ENCODE results near the gene ENPP6.
"Not testable (repeated sequence)": the region's sequence is repeated elsewhere in the genome, so short reads cannot be mapped to it uniquely, and the experiment has no call there.

Gene ENPP6

DNA sequence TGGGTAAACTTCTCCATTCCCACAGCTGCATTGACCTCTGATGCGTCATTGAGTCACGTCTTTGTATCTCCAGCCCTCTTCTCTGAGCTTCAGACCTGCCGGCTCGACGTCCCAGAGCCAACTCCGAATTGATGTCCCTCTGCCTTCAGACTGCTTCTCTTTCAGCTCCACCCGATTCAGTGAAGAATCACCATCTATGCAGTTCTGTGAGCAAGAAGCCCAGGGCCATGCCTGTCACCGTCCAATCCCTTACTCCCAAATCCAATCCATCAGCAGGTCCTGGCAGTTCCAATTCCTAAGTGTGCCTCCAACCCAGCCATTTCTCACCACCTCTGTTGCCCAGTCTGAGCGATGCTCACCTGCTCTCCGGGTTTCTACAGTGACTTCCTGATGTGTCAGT lies 70.7 kb downstream of the ENPP6 start:
- DNase-seq: no peak

DNA sequence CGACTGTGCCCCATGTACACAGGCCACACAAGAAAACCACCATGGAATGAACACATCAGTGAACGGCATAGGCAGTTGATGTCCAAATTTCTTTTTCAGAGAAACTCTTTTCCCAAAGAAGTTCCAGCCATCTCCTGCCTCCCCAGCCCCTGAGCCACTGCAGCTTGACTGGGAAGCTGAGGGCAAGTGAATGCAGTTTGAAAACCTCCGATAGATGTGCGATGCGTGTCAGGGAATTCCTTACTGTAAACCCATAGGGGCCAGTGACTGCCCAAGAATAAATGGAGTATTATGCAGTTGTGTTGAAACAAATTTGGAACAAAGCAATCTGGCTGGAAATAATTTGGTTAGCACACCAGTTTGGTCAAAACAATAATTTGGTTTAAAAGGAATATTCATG lies 72.1 kb downstream of the ENPP6 start:
- no peak for DNase-seq

DNA sequence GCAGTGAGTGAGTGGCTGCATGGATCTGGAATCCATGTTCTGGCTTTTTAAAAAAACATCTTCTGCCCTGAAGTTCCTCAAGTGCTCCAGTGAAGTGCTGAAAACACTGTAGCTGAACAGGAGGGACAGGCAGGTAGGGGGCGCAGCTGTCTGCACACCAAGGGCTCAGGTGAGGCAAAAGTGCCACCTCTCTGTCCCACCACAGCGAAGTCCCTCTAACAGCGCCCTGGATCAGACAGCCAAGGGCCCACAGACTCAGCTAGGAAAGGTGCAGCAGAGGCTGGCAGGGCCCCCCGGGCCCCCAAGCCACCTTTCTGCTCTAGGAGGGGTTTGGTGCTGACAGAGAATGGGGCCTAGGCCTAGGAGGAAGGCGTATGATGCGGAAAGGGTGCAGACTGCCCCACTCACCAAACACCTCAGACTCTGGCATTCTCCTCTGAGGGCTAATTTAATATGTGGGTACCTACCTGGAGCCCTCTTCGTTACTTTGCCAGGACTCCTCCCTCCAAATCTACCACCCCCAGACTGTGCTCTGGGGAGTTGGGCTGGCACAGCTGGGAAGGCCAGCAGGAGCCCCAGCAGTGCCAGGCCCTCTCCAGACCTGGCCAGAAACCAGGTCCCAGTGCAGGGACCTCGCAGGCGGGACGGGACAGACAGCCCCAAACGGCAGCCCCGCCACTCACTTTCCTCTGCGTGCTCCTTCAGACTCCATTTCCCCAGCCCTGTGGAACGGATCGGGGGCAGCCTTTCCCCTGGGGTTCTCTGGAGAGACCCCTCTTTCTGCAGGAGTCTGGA lies 73.7 kb downstream of the ENPP6 start:
- DNase-seq: no peak

DNA sequence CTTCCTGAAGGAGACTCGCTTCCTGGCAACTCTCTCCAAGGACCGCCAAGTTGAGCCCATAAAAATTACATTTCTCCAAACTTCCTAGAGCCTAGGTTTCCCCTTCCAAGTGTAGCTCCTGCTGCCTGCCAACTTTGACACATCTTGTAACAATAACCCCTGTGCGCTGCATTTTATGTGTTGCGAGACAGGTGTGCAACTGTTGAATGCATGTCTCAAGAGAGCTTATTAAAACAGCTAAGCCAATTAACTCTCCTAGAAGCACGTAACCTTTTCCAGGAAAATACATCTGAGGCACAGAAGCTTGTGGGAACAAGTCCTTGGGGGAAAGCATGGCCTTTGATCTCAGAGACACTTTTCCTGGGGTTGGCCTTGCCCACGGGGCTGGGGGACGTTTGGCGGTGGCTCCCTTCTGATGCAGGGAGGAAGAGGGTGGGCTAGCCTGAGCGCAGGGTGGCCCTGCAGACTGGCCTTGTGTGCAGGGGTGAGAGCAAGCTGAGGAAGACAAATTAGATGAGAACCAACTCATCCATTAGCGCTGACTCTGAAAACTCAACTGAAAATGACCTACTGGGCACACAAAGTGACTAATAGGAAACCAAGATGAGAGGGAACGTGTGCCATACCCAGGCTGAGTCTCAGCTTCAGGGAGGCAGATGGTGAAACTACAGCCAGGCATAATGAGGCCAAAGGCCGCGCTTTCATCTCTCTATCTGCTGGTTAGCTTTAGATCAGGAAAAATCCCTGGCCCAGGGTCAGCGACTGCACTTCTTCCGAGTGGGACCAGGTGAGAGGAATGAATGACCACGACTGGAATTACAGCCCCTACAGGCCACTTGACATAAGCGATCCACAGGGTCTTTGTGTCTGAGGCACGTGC lies 75.3 kb downstream of the ENPP6 start:
- no peak for DNase-seq

DNA sequence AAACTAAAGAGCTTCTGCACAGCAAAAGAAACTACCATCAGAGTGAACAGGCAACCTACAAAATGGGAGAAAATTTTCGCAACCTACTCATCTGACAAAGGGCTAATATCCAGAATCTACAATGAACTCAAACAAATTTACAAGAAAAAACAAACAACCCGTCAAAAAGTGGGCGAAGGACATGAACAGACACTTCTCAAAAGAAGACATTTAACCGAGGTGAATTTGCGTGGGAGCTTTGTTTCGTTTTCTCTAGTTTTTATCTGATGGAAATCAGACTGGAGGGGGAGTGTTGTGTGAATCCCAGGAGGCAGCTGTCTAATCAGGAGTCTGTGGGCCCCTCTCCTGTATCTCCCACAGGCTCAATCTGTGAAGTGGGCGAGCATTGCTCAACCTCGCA lies 76.8 kb downstream of the ENPP6 start:
- not testable (repeated sequence) for DNase-seq

DNA sequence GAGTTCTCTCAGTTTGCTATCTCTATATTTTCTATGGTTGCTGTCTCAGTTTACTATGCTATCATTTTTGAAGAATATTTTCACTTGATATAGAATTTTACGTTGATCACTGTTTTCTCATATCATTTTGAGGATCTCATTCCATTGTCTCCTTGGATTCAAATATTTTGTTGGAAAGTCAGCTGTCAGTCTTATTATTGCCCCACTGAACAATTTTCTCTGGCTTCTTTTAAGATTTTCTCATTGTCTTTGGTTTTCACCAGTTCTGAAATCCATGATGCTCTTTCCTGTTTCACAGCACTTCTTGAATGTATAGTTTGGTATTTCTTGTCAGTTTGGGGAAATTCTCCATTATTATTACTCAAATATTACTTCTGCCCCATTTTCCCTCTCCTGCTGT lies 81.1 kb downstream of the ENPP6 start:
- no peak for DNase-seq

DNA sequence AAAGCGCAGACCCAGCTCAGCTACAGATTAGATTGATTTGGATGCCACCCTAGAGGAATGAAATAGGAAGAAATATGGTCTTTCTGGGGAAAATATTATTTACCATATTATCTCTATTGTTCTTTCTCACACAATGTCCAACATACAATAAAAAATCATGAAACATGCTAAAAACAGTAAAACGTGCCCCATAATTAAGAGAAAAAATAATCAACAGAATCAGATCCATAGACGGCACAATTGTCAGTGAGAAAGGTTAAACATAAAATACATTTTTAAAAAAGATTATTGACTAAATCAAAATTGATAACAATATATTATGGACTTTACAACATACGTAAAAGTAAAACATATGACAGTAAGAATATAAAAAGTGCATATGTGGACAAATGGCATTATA lies 90.9 kb downstream of the ENPP6 start:
- DNase-seq: no peak

DNA sequence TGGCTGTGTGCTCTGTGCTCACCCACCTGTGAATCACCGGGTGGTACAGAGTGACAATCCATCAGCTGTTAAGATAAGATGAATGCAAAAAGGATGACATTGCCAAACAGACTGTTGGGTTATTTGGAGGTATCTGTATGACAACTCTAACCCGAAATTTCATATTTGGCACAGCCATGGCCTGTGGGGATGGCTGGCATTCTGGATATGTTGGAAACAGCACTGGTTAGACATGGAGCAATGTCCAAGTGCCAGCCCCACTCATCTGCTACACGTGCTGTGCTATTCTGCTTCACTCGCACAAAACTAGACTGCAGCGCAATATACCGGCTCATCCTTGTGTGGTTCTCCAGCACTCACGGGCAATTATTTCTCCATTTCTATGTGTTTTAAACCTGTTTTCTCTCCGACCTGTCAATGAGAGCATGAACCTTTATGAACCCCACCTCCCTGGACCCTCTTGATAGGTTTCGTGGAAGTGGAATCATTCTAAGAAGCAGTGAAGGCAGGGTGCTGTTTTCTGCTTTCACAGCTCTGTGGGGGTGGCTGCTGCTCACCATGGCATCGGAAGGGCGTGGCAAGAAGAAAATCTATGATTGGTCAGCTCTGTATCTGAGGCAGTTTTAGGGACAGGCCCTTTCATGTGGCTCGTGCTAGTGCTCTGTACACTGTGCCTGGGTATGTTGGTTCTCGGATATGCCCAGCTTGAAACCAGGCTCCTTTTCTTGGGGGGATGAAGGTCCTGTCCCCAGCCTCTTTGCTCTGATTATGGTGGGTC lies 94.9 kb downstream of the ENPP6 start:
- no peak for DNase-seq

DNA sequence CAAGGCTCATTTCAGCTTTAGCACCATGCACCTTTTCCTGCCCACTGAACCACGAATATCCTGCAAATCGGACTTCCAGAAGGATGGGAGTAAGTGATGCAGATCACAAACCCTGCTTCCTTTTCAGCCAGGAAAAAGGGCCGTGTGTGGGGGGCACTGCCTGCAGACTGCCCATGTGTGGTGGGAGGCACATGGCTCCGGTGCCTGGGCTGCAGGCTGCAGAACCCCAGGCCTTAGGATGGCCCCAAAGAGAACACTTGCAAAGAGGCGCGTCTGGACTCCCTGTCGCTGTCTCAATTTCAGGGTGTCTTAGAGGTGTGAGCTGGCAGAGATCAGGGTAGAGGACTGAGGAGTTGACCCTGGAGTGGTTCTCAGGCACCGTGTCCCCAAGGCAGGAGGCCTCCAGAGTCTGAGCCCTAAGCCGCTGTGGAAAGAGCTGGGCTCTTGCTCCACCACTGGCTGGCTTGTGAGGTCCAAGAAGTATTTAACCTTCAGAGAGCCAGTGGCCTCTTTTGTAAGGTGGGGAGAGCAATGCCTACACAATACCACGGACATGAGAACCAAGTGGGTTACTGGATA lies 97.0 kb downstream of the ENPP6 start:
- DNase-seq: no peak

DNA sequence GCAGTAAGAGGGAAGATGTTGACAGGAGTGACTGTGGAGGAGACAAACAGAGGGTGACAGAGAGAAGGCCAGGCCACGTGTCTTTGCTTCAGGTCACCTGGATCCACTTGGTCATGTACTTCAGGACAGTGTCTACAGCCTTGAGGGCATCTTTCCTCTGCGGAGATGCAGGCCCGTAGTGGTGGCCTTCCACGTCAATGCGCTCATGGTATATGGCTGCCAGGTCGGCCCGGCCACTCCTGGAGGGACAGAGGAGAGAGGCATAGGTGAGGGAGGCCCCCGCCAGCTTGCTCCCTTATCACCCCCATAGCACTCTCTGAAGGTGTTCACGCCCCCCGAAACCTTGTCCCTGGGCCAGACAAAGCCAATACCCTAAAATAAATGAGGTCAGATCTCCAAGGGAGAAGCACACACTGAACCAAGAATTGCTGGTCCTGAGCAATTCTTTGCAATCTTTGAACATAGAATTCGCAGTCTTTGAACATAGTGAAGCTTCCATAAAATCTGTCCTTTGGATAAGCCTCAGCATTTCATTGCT lies 99.9 kb downstream of the ENPP6 start:
- no peak for DNase-seq

DNA sequence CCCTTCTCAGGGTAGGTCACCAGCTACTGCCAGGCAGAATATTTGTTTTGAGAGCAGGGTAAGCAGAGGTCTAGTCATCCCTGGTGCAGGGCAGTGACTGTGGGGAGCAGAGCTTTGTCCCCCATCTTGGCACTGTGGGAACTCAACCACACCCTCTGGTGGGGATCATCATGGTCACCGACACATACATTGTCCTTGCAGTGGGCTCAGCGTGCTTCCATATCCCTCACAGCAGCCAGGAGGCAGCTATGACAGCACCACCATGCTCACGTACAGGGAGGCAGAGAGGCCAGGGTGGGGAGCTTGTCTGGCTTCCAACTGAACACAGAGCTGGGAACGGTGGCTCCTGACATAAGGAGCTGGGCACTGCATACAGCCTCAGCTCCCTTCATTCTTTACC lies 102.3 kb downstream of the ENPP6 start:
- no peak for DNase-seq

DNA sequence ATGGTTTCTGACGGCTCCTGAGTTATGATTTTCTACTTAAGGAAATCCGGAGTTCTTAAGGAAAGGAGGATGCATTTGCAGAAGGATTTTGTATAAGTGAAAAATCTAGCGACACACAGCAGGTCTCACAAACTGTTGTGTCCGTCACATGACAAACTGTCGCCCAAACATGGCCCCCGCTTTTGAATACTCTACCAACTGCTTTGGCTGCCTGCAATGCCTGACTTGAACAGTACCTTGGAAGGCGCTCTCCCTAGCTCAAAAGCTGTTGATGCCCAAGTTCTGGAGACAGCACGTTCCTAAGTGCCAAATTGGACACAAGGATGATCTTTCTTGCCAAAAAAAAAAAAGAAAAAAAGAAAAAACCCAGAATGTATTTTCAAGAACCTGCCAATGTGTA lies 103.2 kb downstream of the ENPP6 start:
- no peak for DNase-seq

DNA sequence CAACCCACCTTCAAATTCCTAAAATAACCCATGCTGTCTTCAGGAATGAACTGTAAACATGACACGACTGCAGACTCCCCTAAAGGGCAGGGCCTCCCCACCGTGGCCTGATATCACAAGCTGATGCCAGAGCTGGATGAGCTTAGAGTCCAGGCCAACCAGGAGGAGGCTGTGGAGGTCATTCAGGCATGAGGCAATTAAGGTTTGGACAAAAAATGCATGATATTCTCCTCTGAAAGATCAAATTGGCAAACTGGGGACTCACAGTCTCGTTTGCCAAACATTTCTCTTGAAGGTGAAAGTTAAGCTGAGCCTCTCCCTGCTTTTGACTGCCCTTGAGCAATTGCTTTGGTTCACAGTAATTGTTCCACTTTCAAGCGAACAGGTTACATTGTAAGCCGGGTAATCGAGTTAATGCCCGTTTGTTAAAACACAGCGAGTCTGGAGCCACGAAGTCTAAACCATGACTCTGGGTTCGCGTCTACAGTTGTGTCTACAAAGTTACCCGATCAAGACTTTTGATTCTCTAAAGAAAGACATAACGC lies 105.6 kb downstream of the ENPP6 start:
- DNase-seq: no peak

DNA sequence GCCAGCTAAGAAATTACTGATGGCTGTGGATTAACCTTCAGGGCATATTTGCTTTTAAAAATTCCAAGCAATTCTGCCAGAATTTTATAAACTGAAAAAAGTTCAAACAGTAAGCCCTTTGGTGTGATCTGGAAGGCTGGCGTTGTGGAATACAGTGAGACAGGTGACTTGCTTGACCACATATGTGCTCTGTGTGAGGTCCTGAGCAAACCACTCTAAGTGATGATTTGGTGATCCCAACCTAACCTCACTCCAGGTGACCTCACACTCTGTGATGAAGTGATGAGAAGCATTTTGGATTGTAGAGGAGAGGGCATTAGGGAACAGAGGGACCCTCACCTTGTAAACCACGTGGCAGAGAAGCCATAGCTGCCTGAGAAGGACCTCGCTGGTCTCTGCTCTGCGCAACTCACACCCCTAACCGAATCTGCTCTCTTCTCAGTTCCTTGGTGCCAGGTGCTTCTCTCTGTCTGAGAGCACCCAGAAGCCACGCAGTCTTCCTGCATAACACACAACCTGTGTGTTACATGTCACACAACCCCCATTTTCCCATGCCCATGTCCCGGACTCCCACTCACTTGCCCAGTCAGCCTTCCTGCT lies 106.3 kb downstream of the ENPP6 start:
- DNase-seq: no peak

DNA sequence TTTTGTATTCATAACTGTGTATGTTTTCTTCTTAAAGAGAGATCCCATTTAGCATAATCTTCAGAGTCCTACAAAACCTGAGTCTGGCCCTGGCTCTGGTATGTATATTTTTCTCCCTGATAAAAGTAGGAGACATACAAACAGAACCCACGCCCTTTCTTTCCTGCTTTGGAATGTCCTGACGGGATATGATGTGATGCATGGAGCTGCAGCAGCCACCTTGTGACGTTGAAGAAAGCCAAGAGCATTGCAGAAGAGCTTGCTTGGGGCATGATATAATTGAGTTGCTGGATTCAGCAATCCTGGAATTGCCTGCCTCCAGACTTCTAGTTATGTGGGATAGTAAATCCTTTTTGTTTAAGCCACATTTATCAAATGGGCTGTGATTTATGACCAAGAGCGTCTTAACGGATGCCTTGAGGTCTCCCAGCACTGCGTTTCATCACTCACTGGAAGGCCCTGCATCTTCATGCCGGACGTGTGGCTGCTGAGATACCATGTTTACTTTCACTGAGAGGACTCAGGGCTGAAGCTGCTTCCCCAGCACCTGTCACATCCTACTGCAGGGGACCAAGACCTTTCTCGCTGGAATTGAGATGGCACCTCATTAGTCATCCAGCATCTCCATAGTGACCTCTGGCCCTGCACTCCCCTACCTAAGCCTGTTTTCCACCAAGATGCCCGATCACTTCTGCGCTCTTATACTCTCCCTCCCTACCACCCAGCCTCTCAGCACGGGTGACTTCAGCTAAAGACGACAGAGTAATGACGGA lies 107.0 kb downstream of the ENPP6 start:
- DNase-seq: no peak

DNA sequence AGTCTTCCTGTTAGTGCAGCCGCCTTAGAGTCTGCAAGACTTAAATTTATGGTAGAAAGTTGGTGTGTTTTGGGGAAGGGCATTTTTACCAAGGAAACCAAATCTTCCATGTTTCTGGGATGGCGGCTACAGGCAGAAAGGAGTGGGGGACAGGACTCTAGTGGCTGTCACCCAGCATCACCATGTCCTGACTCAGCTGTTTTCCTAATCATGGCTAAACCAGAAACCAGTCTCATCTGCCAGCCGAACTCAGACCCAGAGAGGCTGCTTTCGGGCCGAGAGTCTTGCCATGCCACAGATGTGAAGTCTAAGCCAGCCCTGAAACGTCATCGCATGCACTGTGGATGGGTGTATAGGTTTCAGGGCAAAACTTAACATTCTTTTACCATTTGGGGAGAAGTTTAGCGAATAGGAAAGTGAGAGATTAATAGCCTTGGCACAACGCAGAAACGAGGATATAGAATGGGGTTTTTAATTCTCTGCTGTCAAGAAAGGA lies 109.6 kb downstream of the ENPP6 start:
- DNase-seq: no peak

DNA sequence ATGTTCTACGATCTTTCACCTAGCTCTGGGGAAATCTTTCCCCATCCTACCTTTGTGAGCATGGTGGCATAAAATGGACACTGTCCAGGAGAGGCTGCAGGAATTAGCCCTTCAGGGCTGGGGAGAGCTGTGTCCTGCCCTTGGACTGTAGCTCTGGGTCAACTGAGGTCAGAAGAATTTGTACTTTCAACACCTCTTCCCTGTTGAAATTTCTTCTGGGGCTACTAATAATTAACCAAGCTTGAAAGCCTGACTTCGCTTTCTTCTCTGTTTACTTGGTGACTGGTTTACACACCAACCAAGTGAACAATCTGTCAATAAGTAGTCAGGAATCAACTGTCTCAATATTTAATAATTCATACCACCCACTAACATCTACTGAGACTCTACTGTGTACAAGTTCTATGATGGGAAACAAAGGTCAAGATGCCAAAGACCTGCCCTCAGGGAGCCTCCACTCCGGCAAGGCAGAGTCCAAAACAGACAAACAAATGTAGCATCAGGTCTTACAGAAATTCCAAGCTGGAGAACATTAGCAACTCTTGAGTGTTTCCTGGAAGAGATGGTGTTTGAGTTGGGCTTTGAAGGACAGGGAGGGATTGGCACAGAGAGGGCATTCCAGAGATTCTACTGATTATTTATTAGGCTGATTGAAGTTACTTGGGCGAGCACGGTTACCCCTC lies 113.1 kb downstream of the ENPP6 start:
- DNase-seq: no peak

DNA sequence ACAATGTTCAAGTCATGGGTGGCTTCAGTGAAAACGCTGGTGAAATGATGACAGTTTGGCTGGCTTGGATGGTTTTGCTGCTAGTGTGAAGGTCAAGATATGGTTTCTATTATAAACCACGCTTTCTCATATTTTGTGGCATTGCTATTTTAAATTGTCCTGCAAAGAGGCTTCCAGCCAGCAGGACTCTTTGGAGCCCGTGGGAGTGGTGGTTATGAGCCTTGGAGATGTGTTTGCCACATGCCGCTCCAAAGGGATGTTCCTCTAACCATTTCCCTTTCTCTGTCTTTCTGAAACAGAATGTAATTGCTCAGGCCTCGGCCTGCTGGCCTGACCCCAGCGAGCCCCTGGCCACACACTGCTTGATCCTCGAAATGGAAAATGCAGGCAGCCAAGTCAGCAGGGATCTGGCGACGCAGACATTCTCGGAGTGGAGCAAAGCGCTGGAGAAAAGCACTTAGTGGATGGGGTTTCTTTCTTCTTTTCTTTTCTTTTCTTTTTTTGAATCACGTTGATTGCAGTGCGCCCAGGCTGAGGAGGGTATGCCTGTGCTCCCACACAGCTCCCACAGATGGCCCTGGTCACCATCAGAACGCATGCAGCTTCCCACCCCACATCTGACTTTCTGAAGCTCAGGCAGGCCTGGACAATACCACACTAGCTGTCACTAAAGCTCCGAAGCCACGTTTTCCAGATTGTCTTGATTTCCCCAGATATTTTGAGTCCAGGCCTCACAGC lies 114.0 kb downstream of the ENPP6 start:
- DNase-seq: peak; percentile 68

DNA sequence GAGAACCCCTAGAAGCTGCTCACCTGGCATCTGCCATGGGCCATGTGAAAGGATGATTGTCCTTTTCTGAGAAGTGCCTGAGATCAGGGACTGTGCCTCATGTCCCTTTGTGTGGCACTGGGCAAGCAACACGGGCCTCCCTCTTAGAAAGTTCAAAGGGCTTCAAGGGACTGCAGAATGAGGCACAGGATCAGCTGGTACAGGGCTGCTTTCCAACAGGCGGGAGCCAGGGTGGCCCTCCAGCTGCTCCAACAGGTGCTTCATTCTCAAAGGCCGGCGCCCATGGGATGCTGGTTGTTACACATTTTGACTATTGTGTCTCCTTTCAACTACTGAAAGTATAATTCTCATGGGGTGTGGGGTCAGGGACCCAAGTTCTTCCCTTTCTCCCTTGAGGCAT lies 114.7 kb downstream of the ENPP6 start:
- DNase-seq: no peak

DNA sequence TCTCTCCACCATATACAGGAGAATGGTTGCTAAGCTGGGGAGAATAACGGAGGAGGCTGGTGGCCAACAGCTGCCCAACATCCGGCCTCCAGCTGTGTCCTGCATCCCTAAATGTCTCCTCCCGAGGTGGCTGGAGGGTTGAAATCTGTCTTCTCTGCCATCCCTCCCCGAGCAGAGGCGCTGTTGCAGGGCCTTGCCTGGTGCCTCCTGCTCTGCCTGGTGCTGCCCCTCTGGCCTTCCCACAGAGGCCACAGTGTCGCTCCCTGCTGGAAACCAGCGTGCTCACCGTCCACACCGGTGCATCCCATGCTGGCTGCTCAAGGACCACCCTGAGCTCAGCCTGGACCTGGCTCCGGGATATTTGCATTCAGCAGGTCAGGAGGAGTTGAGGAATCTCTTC lies 115.2 kb downstream of the ENPP6 start:
- no peak for DNase-seq
